BE2C (cell line): ENCODE results near the gene ADGRE2.
"Not testable (repeated sequence)": the region's sequence is repeated elsewhere in the genome, so short reads cannot be mapped to it uniquely, and the experiment has no call there.

Source experiments
- DNase-seq: peaks from one replicate; pipeline ENCODE4 v3.0.0-alpha.2; 2020
- H3K27me3 ChIP-seq: fragments of 250-450 bp; sonication (Bioruptor Pico); 2 replicates; pipeline ENCODE4 v1.5.1; 2020; ENCODE audit warnings: mild to moderate bottlenecking
- H3K36me3 ChIP-seq: fragments of 250-450 bp; sonication (Bioruptor Pico); 2 replicates; pipeline ENCODE4 v1.5.1; 2020; ENCODE audit warnings: mild to moderate bottlenecking
- H3K4me1 ChIP-seq: fragments of 250-450 bp; sonication (Bioruptor Pico); 2 replicates; pipeline ENCODE4 v1.5.1; 2020
- H3K4me3 ChIP-seq: 2 replicates; pipeline ENCODE4 v1.5.1; 2011; ENCODE audit warnings: low read depth, low read length
- H3K9me3 ChIP-seq: fragments of 250-450 bp; sonication (Bioruptor Pico); 2 replicates; pipeline ENCODE4 v1.5.1; 2020
- TF ChIP-seq, protein P1 (sequence below): IDR thresholded peaks from 2 replicates; pipeline ENCODE4 v1.5.1; 2012; ENCODE audit warnings: mild to moderate bottlenecking, low read depth, low read length

The ADGRE2 gene

DNA sequence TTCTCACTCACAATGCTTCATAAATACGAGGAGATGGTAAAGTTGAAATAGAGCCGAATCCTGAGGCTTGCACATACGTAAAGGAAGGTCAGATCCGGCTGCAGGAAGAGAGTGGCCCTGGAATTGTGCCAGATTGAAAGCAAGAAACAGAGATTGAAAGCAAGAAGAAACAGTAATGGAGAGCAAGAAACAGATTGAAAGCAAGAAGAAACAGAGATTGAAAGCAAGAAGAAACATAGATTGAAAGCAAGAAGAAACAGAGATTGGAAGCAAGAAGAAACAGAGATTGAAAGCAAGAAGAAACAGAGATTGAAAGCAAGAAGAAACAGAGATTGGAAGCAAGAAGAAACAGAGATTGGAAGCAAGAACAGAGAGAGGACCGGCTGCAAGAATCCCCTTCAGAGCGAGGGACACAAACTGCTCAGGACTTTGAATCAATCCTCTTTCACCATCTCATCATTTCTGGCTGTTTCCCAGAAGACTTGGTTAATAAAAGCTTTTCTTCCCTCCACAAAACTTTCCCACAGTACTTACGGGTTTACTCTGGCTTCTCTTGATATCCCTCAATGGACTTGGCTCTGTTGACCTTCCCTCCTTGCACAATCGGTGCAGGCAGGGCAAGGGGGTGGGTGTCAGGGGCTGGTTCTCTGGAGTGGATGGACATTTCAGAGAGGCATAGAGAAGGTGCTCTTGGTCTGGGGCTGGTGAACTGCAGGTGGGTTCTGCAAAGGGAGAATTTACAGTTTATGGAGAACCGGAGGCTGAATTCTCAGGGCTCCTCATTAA lies 31.1 kb upstream of the ADGRE2 start:
- DNase-seq = no peak
- TF ChIP-seq, protein P1, sequence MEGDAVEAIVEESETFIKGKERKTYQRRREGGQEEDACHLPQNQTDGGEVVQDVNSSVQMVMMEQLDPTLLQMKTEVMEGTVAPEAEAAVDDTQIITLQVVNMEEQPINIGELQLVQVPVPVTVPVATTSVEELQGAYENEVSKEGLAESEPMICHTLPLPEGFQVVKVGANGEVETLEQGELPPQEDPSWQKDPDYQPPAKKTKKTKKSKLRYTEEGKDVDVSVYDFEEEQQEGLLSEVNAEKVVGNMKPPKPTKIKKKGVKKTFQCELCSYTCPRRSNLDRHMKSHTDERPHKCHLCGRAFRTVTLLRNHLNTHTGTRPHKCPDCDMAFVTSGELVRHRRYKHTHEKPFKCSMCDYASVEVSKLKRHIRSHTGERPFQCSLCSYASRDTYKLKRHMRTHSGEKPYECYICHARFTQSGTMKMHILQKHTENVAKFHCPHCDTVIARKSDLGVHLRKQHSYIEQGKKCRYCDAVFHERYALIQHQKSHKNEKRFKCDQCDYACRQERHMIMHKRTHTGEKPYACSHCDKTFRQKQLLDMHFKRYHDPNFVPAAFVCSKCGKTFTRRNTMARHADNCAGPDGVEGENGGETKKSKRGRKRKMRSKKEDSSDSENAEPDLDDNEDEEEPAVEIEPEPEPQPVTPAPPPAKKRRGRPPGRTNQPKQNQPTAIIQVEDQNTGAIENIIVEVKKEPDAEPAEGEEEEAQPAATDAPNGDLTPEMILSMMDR = no peak
- peaks cover 4% of the 10 kb centered on the region; the same call in 1 of the 2 replicates for H3K27me3 ChIP-seq
- H3K9me3 ChIP-seq = no peaks in the 10 kb centered on the region
- H3K4me1 ChIP-seq = no peaks in the 10 kb centered on the region
- H3K36me3 ChIP-seq = no peaks in the 10 kb centered on the region
- no peak overlapping the region for H3K4me3 ChIP-seq

DNA sequence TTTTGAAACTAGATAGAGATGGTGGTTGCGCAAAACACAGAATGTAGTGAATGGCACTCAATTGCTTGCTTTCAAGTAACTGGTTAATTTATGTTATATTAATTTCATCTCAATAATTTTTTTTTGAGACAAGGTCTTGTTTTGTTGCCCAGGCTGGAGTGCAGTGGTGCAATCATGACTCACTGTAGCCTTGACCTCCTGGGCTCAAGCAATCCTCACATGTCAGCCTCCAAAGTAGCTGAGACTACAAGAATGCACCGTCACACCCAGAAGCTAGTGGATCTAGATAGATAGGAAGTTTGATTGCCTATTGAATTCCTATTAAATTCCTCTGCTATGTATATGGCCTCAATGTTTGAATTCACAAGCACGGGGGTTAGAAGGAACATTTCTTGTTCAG lies 26.4 kb upstream of the ADGRE2 start:
- no peaks in the 10 kb centered on the region for H3K9me3 ChIP-seq
- no peaks in the 10 kb centered on the region for H3K4me1 ChIP-seq
- TF ChIP-seq, protein P1 = no peak
- DNase-seq = no peak
- H3K4me3 ChIP-seq = no peak overlapping the region
- no peaks in the 10 kb centered on the region for H3K36me3 ChIP-seq
- no peaks in the 10 kb centered on the region; the same call in 1 of the 2 replicates for H3K27me3 ChIP-seq

DNA sequence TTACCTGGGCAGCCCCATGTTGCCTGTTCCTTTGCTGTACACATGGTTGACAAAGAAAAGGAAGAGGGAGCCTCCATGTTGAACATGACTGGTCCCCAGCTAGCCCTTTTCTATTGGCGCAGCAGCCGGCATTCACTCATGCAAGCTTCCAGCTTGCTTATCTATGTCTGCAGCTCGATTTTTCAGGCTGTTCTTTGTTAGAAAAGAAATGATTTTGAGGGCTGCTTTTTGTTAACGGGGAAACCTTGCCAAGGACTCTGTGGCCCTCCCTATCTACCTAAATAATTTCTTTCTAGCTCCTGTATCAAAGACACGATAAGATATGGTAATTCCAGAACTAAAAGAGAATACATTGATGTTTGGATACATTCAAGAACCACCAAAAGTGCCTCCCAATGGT lies 20.4 kb upstream of the ADGRE2 start:
- 0 out of 2 replicates have a peak, but pooled peaks cover 4% of the 10 kb centered on the region for H3K27me3 ChIP-seq
- H3K4me1 ChIP-seq = no peaks in the 10 kb centered on the region
- no peaks in the 10 kb centered on the region for H3K36me3 ChIP-seq
- no peak overlapping the region for H3K4me3 ChIP-seq
- DNase-seq = no peak
- no peaks in the 10 kb centered on the region; the same call in 1 of the 2 replicates for H3K9me3 ChIP-seq
- TF ChIP-seq, protein P1 = no peak

DNA sequence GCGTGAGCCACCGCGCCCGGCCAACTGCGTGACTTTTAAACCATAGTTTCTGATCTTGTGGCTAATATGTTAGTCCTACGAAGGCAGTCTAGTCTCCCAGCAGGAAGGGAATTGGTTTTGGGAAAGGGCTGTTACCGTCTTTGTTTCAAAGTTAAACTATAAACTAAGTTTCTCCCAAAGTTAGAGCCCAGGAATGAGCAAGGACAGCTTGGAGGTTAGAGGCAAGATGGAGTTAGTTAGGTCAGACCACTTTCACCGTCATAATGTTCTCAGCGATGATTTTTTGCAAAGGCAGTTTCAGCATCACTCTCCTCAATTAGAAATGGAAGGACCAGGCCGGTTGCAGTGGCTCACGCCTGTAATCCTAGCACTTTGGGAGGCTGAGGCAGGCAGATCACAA lies 17.7 kb upstream of the ADGRE2 start:
- Histone ChIP-seq H3K9me3 (no peaks in the 10 kb centered on the region; the same call in 1 of the 2 replicates), H3K27me3 (0 out of 2 replicates have a peak, but pooled peaks cover 4% of the 10 kb centered on the region), H3K4me3 (no peak overlapping the region), H3K36me3 (no peaks in the 10 kb centered on the region), H3K4me1 (no peaks in the 10 kb centered on the region)
- TF ChIP-seq, protein P1 = no peak
- DNase-seq = no peak

DNA sequence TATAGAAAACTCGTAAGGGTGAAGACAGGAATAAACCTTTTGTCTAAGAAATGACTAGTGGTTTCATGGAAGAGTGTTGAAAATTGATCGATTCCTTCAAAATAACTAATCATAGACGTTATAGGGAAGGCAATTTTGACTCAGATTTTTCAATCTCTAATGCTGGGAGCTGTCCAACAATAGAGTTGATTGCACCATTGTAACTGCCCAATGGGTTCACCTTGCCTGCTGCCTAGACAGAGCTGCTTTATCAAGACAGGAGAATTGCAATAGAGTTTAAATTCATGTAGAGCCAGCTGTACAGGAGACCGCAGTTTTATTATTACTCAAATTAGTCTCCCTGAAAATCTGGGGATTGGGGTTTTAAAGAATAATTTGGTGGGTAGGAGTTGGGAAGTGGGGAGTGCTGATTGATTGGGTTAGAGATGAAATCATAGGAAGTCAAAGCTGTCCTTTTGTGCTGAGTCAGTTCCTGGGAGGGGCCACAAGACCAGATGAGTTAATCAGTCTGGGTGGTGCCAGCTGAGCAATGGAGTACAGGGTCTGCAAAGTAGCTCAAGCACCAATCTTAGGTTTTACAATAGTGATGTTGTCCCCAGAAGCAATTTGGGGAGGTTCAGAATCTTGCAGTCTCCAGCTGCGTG lies 16.8 kb upstream of the ADGRE2 start:
- Histone ChIP-seq H3K9me3 (no peaks in the 10 kb centered on the region; the same call in 1 of the 2 replicates), H3K36me3 (no peaks in the 10 kb centered on the region), H3K4me3 (no peak overlapping the region), H3K4me1 (no peaks in the 10 kb centered on the region), H3K27me3 (0 out of 2 replicates have a peak, but pooled peaks cover 4% of the 10 kb centered on the region)
- no peak for DNase-seq
- TF ChIP-seq, protein P1 = no peak

DNA sequence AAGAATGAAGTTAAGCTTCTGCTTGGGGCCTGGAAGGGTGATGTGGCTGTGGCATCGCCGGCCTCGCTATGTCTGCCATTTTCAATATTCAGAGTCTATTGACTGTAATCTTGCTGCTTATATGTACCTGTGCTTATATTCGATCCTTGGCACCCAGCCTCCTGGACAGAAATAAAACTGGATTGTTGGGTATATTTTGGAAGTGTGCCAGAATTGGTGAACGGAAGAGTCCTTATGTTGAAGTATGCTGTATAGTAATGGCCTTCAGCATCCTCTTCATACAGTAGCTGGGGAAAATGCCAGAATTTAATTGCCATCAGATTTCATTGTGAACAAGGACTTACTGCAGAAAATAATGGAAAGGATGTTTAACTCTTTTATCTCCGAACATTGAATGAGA lies 13.9 kb upstream of the ADGRE2 start:
- not testable (repeated sequence) for DNase-seq, H3K27me3 ChIP-seq, H3K36me3 ChIP-seq, H3K4me1 ChIP-seq, H3K4me3 ChIP-seq, H3K9me3 ChIP-seq
